ENCODE measurements around the gene ZNF362.
"Not testable (repeated sequence)": the region's sequence is repeated elsewhere in the genome, so short reads cannot be mapped to it uniquely, and the experiment has no call there.

The ZNF362 gene

GRCh38 chr1:33309351-33309750, 53.1 kb downstream of the ZNF362 start:
- DNase-seq, result not testable (repeated sequence)

- no peak for DNase-seq
Observed at GRCh38 chr1:33310702-33311101, 54.4 kb downstream of the ZNF362 start.

- no peak for DNase-seq
Observed at GRCh38 chr1:33311706-33312412, 55.6 kb downstream of the ZNF362 start.

GRCh38 chr1:33312413-33312749, 56.1 kb downstream of the ZNF362 start:
- DNase-seq, result no peak

- no peak for DNase-seq
Observed at GRCh38 chr1:33314416-33314815, 58.1 kb downstream of the ZNF362 start.

- DNase-seq, result no peak
Observed at GRCh38 chr1:33316601-33317000, 60.3 kb downstream of the ZNF362 start.

- no peak for DNase-seq
Observed at GRCh38 chr1:33317354-33317753, 61.1 kb downstream of the ZNF362 start.

- DNase-seq, result no peak
Observed at GRCh38 chr1:33317946-33318345, 61.7 kb downstream of the ZNF362 start.

- DNase-seq, result no peak
Observed at GRCh38 chr1:33319186-33319948, 63.1 kb downstream of the ZNF362 start.

- DNase-seq, result no peak
Observed at GRCh38 chr1:33319949-33320618, 63.8 kb downstream of the ZNF362 start.

- DNase-seq, result no peak
Observed at GRCh38 chr1:33320619-33321165, 64.4 kb downstream of the ZNF362 start, which contains the start of gene A3GALT2. A3GALT2 (minus strand) TSS chr1:33321098; CDS start chr1:33321098, 0 bp downstream.

- no peak for DNase-seq
Observed at GRCh38 chr1:33321178-33321577, 64.9 kb downstream of the ZNF362 start.

GRCh38 chr1:33322109-33322508, 65.8 kb downstream of the ZNF362 start:
- no peak for DNase-seq

- no peak for DNase-seq
Observed at GRCh38 chr1:33322870-33323585, 66.7 kb downstream of the ZNF362 start.

GRCh38 chr1:33323663-33324477, 67.6 kb downstream of the ZNF362 start:
- DNase-seq, result no peak

- DNase-seq, result no peak
Observed at GRCh38 chr1:33324677-33325575, 68.6 kb downstream of the ZNF362 start.

- no peak for DNase-seq
Observed at GRCh38 chr1:33326785-33327184, 70.5 kb downstream of the ZNF362 start.

GRCh38 chr1:33327587-33328325, 71.5 kb downstream of the ZNF362 start:
- DNase-seq, result no peak

- no peak for DNase-seq
Observed at GRCh38 chr1:33328817-33329216, 72.5 kb downstream of the ZNF362 start.

All from 8988T (cell line).